ENCODE measurements around the gene ERC2.

Gene ERC2

DNA sequence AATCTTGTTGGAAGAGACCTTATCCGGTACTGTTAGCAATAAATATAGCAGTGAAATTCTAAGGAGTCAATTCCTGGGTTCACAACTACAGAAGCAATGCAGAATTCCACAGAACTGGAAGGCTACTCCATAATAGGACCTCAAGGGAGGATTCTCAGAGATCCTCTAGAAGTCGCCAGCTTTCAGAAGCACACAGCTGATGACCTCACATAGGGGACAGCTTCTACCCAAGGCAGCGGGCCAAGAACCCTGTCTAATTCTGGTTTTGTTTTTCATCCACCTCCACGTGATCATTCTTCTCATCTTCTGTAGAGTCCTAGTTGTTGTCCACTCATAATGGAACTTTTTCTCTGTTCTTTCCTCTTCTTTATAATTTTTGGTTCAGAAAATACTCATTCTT, 99.4 kb downstream of the ERC2 start:
- Histone ChIP-seq H3K27ac (ENCODE audit: extremely low read depth, low read depth, low read length) (no peak overlapping the region), H3K4me3 (ENCODE audit: low read depth, low read length) (no peak overlapping the region), H3K9me3 (ENCODE audit: control insufficient read depth, insufficient read depth, low read depth, low read length) (no peaks in the 10 kb centered on the region), H3K4me1 (ENCODE audit: control insufficient read depth, insufficient read depth, low read length) (no peaks in the 10 kb centered on the region), H3K36me3 (ENCODE audit: control insufficient read depth in 2 of 2, insufficient read depth in 1 of 2, low read length in 2 of 2) (no peaks in the 10 kb centered on the region)
- ChIA-PET POLR2A (no interaction called here), CTCF (interaction anchor here (1.2 kb wide), 1 partner anchor 65 kb away, joined by 5 read pairs; no protein-coding TSS in a partner anchor)
- TF ChIP-seq OVOL3 (tag by site-specific recombination; IDR thresholded peaks at IDR 0.05) (no peak), KLF10 (tag by site-specific recombination; IDR thresholded peaks at IDR 0.05) (no peak)

DNA sequence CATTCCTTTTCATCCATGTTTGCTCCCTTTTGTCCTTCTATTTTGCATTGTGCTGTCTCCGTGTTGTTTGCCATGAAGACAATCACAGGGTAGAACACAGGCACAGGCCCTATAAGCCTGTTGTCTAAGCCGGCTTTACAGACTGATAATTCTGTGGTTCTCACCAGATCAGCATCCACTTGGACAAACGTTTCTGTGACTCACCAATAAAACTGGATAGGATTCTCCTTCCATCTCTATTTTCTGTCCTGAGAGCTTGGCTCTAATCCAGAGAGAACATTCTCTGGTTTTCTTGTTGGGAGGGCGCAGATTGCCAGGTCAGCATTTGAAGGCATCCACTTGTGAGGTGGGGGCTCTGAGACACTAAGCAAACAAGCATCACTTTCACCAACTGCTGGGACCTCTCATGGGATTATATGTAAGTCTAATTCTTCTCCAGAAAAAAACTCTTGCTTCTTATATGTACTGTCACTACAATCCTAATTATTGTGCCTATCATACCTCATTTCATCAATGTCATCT, 101.6 kb downstream of the ERC2 start:
- Histone ChIP-seq H3K4me3 (ENCODE audit: low read depth, low read length) (no peak overlapping the region), H3K4me1 (ENCODE audit: control insufficient read depth, insufficient read depth, low read length) (no peaks in the 10 kb centered on the region), H3K9me3 (ENCODE audit: control insufficient read depth, insufficient read depth, low read depth, low read length) (no peaks in the 10 kb centered on the region), H3K27ac (ENCODE audit: extremely low read depth, low read depth, low read length) (no peak overlapping the region), H3K36me3 (ENCODE audit: control insufficient read depth in 2 of 2, insufficient read depth in 1 of 2, low read length in 2 of 2) (no peaks in the 10 kb centered on the region)
- ChIA-PET POLR2A (no interaction called here), CTCF (no interaction called here)
- no peak for TF ChIP-seq SP3 (tag by site-specific recombination; IDR thresholded peaks at IDR 0.05)
- no peak for TF ChIP-seq KLF16 (tag by site-specific recombination; IDR thresholded peaks at IDR 0.05)
- no peak for TF ChIP-seq ZNF610 (tag by site-specific recombination; IDR thresholded peaks at IDR 0.05; ENCODE audit: borderline replicate concordance)
- no peak for TF ChIP-seq KLF10 (tag by site-specific recombination; IDR thresholded peaks at IDR 0.05)
- no peak for TF ChIP-seq ZBTB7A (tag by site-specific recombination; IDR thresholded peaks at IDR 0.05; ENCODE audit: low read depth)
- TF ChIP-seq ZNF830 (tag by site-specific recombination; IDR thresholded peaks at IDR 0.05; ENCODE audit: low read depth) = no peak
- TF ChIP-seq, protein P1, sequence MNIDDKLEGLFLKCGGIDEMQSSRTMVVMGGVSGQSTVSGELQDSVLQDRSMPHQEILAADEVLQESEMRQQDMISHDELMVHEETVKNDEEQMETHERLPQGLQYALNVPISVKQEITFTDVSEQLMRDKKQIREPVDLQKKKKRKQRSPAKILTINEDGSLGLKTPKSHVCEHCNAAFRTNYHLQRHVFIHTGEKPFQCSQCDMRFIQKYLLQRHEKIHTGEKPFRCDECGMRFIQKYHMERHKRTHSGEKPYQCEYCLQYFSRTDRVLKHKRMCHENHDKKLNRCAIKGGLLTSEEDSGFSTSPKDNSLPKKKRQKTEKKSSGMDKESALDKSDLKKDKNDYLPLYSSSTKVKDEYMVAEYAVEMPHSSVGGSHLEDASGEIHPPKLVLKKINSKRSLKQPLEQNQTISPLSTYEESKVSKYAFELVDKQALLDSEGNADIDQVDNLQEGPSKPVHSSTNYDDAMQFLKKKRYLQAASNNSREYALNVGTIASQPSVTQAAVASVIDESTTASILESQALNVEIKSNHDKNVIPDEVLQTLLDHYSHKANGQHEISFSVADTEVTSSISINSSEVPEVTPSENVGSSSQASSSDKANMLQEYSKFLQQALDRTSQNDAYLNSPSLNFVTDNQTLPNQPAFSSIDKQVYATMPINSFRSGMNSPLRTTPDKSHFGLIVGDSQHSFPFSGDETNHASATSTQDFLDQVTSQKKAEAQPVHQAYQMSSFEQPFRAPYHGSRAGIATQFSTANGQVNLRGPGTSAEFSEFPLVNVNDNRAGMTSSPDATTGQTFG (tag by site-specific recombination; IDR thresholded peaks at IDR 0.05; ENCODE audit: borderline replicate concordance) = no peak
- TF ChIP-seq ZNF416 (tag by site-specific recombination; IDR thresholded peaks at IDR 0.05) = no peak
- no peak for TF ChIP-seq ZNF169 (tag by site-specific recombination; IDR thresholded peaks at IDR 0.05)
- TF ChIP-seq BCL11A (tag by site-specific recombination; IDR thresholded peaks at IDR 0.05; ENCODE audit: low read depth) = no peak
- no peak for TF ChIP-seq ZNF548 (tag by site-specific recombination; IDR thresholded peaks at IDR 0.05)
- no peak for TF ChIP-seq ZBTB48 (tag by site-specific recombination; IDR thresholded peaks at IDR 0.05)
- no peak for TF ChIP-seq ZBTB21 (tag by site-specific recombination; IDR thresholded peaks at IDR 0.05)
- TF ChIP-seq YY2 (tag by site-specific recombination; IDR thresholded peaks at IDR 0.05) = no peak
- no peak for TF ChIP-seq ZNF623 (tag by site-specific recombination; IDR thresholded peaks at IDR 0.05)

DNA sequence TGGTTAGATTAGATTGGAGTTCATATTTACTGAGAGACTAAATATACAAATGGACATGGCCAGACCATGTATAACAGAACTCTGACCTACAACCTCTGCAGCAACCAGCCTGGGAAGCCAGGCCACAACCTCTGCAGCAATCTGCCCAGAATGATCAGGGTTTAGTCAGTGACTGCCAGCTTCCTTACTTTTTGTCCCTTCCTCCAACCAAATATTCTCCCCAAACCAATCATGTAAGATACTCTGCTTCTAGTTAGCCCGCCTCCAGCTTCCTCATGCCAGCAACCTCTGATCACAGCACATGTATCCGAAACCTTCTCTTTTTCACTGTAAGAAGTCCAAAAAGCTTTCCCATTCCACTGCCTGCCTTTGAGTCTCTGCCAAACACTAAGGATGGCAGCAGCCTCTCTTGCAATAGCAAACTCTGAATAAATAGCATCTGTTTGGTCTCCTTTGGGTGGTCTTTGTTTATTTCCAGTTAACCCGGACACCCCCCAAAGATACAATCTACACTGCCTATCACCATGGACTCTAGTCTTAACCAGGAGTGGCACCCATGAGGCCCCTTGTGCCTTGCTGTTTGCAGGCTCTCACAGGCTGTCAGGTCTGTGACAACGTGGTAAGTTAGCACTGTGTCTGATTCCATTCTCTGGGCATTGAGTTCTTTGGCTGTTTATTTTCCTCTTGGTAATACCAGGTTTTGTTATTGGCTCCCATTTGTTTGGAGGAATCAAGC, 102.2 kb downstream of the ERC2 start:
- CTCF ChIA-PET = interaction anchor here (0.8 kb wide), 1 partner anchor 18 kb away, joined by 6 read pairs; no protein-coding TSS in a partner anchor
- Histone ChIP-seq H3K4me1 (ENCODE audit: control insufficient read depth, insufficient read depth, low read length) (no peaks in the 10 kb centered on the region), H3K9me3 (ENCODE audit: control insufficient read depth, insufficient read depth, low read depth, low read length) (no peaks in the 10 kb centered on the region), H3K36me3 (ENCODE audit: control insufficient read depth in 2 of 2, insufficient read depth in 1 of 2, low read length in 2 of 2) (no peaks in the 10 kb centered on the region), H3K4me3 (ENCODE audit: low read depth, low read length) (no peak overlapping the region), H3K27ac (ENCODE audit: extremely low read depth, low read depth, low read length) (no peak overlapping the region)
- POLR2A ChIA-PET = no interaction called here
- TF ChIP-seq ZNF510 (tag by site-specific recombination; IDR thresholded peaks at IDR 0.05; ENCODE audit: insufficient replicate concordance) = no peak
- TF ChIP-seq SP7 (tag by site-specific recombination; IDR thresholded peaks at IDR 0.05) = no peak
- TF ChIP-seq ZNF521 (tag by site-specific recombination; IDR thresholded peaks at IDR 0.05) = no peak
- TF ChIP-seq, protein P2, sequence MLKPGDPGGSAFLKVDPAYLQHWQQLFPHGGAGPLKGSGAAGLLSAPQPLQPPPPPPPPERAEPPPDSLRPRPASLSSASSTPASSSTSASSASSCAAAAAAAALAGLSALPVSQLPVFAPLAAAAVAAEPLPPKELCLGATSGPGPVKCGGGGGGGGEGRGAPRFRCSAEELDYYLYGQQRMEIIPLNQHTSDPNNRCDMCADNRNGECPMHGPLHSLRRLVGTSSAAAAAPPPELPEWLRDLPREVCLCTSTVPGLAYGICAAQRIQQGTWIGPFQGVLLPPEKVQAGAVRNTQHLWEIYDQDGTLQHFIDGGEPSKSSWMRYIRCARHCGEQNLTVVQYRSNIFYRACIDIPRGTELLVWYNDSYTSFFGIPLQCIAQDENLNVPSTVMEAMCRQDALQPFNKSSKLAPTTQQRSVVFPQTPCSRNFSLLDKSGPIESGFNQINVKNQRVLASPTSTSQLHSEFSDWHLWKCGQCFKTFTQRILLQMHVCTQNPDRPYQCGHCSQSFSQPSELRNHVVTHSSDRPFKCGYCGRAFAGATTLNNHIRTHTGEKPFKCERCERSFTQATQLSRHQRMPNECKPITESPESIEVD (tag by site-specific recombination; IDR thresholded peaks at IDR 0.05) = no peak
- TF ChIP-seq ZNF561 (tag by site-specific recombination; IDR thresholded peaks at IDR 0.05; ENCODE audit: borderline replicate concordance) = no peak
- TF ChIP-seq ZNF10 (tag by site-specific recombination; IDR thresholded peaks at IDR 0.05) = no peak
- TF ChIP-seq ZNF548 (tag by site-specific recombination; IDR thresholded peaks at IDR 0.05) = no peak
- TF ChIP-seq ZNF629 (tag by site-specific recombination; IDR thresholded peaks at IDR 0.05) = no peak
- TF ChIP-seq IKZF3 (tag by site-specific recombination; IDR thresholded peaks at IDR 0.05) = no peak
- no peak for TF ChIP-seq ZBTB20 (tag by site-specific recombination; IDR thresholded peaks at IDR 0.05)
- no peak for TF ChIP-seq ZIC2 (tag by site-specific recombination; IDR thresholded peaks at IDR 0.05)
- no peak for TF ChIP-seq ZBTB44 (tag by site-specific recombination; IDR thresholded peaks at IDR 0.05)
- TF ChIP-seq ZNF544 (tag by site-specific recombination; IDR thresholded peaks at IDR 0.05) = no peak

All from HEK293 (cell line).